Prostate gland (tissue), 2 donors: Measurements from ENCODE around the gene RPL29. TPM values are rescaled to one million over a fixed set of nuclear protein-coding genes. Genes with fewer than 3 reads are reported as not detected.

ENCODE experiments used
- DNase-seq: peaks from one replicate; pipeline ENCODE4 v3.0.0-alpha.2; 2019; ENCODE audit warnings: low spot score
- H3K27ac ChIP-seq, 2 donors: fragments of 200-600 bp; sonication (generic); 2 replicates each; pipeline ENCODE4 v1.5.1; 2017 to 2019
- H3K27me3 ChIP-seq: fragments of 200-600 bp; sonication (generic); replicated peaks from 2 replicates; pipeline ENCODE4 v1.5.1; 2019; ENCODE audit not compliant: insufficient read depth
- H3K36me3 ChIP-seq, 2 donors: fragments of 200-600 bp; sonication (generic); 1 replicate in 1 of 2; 2 replicates in 1 of 2; pipeline versions ENCODE4 v1.5.1 to v1.8.1; 2017 to 2019
- H3K4me1 ChIP-seq: fragments of 200-600 bp; sonication (generic); replicated peaks from 2 replicates; pipeline ENCODE4 v1.5.1; 2019
- H3K4me3 ChIP-seq, 2 donors: fragments of 200-600 bp; sonication (generic); 2 replicates each; pipeline ENCODE4 v1.5.1; 2017 to 2019
- H3K9me3 ChIP-seq: fragments of 200-600 bp; sonication (generic); 2 replicates; pipeline ENCODE4 v1.5.1; 2017
- CTCF ChIP-seq, 4 experiments: fragments of 200-600 bp in 2 of 4; fragments of 450-650 bp in 2 of 4; sonication (generic) in 2 of 4; IDR thresholded peaks; 1 replicate in 3 of 4; 2 replicates in 1 of 4; pipeline ENCODE4 v1.5.1; 2016 to 2019; ENCODE audit warnings: antibody characterized with exemption in 4 of 4, mild to moderate bottlenecking in 2 of 4, moderate library complexity in 2 of 4
- POLR2A ChIP-seq: fragments of 450-650 bp; IDR thresholded peaks from one replicate; pipeline ENCODE4 v1.6.1; 2016; ENCODE audit warnings: antibody characterized with exemption, mild to moderate bottlenecking
- POLR2AphosphoS5 ChIP-seq: sonication (generic); formaldehyde crosslinking; IDR thresholded peaks from one replicate; pipeline ENCODE4 v1.6.1; 2017; ENCODE audit warnings: antibody characterized with exemption
- WGBS: methylation state at CpG from one replicate; pipeline ENCODE4 v1.1.5; 2018; 5-methylcytosine and 5-hydroxymethylcytosine counted together
- intact Hi-C: fragments of 100-400 bp; cut with DNase I; formaldehyde crosslinking; loops from one replicate; pipeline ENCODE4 v1.14.2; 2022
- total RNA-seq, 2 donors: library from RNA; depleted of rRNA; stranded (reverse); fragments of >200 nt; gene quantifications; one replicate each; pipeline ENCODE4 v1.1.0, GENCODE V29; 2016

RPL29 gene
- total RNA-seq, 2 donors from 2014 or later = 1,249 to 2,015 TPM

GRCh38 chr3:52040600-52040999 lies 44.9 kb upstream of the RPL29 start:
- Histone ChIP-seq H3K4me1 (no peaks in the 10 kb centered on the region), H3K9me3 (no peaks in the 10 kb centered on the region), H3K27me3 (no peaks in the 10 kb centered on the region), H3K27ac (no peak overlapping the region), H3K4me3 (no peak overlapping the region), H3K36me3 (no peaks in the 10 kb centered on the region)
- DNase-seq = no peak
- intact Hi-C loops = no loop called here
- no peak for TF ChIP-seq CTCF (IDR thresholded peaks at IDR 0.05)
- WGBS = 66% methylated on average over 8 of the region's 8 CpGs

GRCh38 chr3:52039846-52040245 lies 44.2 kb upstream of the RPL29 start:
- intact Hi-C loops = no loop called here
- peak; percentile 79 for DNase-seq
- Histone ChIP-seq H3K36me3 (no peaks in the 10 kb centered on the region), H3K4me3 (no peak overlapping the region), H3K27ac (peak overlapping the region; percentile 15 to 30), H3K27me3 (no peaks in the 10 kb centered on the region), H3K4me1 (no peaks in the 10 kb centered on the region), H3K9me3 (no peaks in the 10 kb centered on the region)
- TF ChIP-seq POLR2A = peak; percentile 26
- TF ChIP-seq POLR2AphosphoS5 = peak; percentile 35
- no peak for TF ChIP-seq CTCF (IDR thresholded peaks at IDR 0.05)
- 28% methylated on average over 17 of the region's 17 CpGs for WGBS

- Histone ChIP-seq H3K36me3 (no peaks in the 10 kb centered on the region), H3K27me3 (no peaks in the 10 kb centered on the region), H3K9me3 (no peaks in the 10 kb centered on the region), H3K4me1 (no peaks in the 10 kb centered on the region), H3K4me3 (no peak overlapping the region), H3K27ac (peak overlapping the region; percentile 15 to 30)
- DNase-seq = no peak
- intact Hi-C loops = no loop called here
- 91% methylated on average over 4 of the region's 4 CpGs for WGBS
- TF ChIP-seq POLR2A = no peak
- no peak for TF ChIP-seq POLR2AphosphoS5
- TF ChIP-seq CTCF (IDR thresholded peaks at IDR 0.05) = no peak
Observed at GRCh38 chr3:52039426-52039825, 43.7 kb upstream of the RPL29 start.

- Histone ChIP-seq H3K27me3 (no peaks in the 10 kb centered on the region), H3K9me3 (no peaks in the 10 kb centered on the region), H3K36me3 (no peaks in the 10 kb centered on the region), H3K4me3 (no peak overlapping the region), H3K4me1 (no peaks in the 10 kb centered on the region), H3K27ac (no peak overlapping the region)
- WGBS = 88% methylated on average over 6 of the region's 6 CpGs
- no peak for TF ChIP-seq POLR2AphosphoS5
- intact Hi-C loops = no loop called here
- DNase-seq = no peak
Observed at GRCh38 chr3:52038227-52038626, 42.5 kb upstream of the RPL29 start.

- Histone ChIP-seq H3K4me1 (no peaks in the 10 kb centered on the region), H3K4me3 (no peak overlapping the region), H3K27ac (no peak overlapping the region), H3K27me3 (no peaks in the 10 kb centered on the region), H3K36me3 (no peaks in the 10 kb centered on the region), H3K9me3 (no peaks in the 10 kb centered on the region)
- intact Hi-C loops = no loop called here
- TF ChIP-seq CTCF (IDR thresholded peaks at IDR 0.05) = no peak
- no peak for TF ChIP-seq POLR2A
- no peak for TF ChIP-seq POLR2AphosphoS5
- WGBS = 91% methylated on average over 4 of the region's 4 CpGs
- DNase-seq = no peak
Observed at GRCh38 chr3:52037291-52037690, 41.6 kb upstream of the RPL29 start.

- no peak overlapping the region for H3K4me3 ChIP-seq
- TF ChIP-seq CTCF (IDR thresholded peaks at IDR 0.05) (no peak), POLR2AphosphoS5 (no peak), POLR2A (no peak)
- 49% methylated on average over 5 of the region's 5 CpGs for WGBS
- no peaks in the 10 kb centered on the region for H3K4me1 ChIP-seq
- H3K27ac ChIP-seq = no peak overlapping the region
- no peak for DNase-seq
- no peaks in the 10 kb centered on the region for H3K36me3 ChIP-seq
- no peaks in the 10 kb centered on the region for H3K27me3 ChIP-seq
- H3K9me3 ChIP-seq = no peaks in the 10 kb centered on the region
- intact Hi-C loops = no loop called here
Observed at GRCh38 chr3:52036829-52037228, 41.1 kb upstream of the RPL29 start.
